Stimulated activated CD4-positive, alpha-beta T cell treated with anti-CD3 and anti-CD28 coated beads, Interleukin-4, amount 100 ng/mL, for 24 hours (primary cell): Measurements from ENCODE around the gene CPNE6.

Experiments used
- DNase-seq: peaks from one replicate; pipeline ENCODE4 v3.0.0-alpha.2; 2020

Gene CPNE6

DNA sequence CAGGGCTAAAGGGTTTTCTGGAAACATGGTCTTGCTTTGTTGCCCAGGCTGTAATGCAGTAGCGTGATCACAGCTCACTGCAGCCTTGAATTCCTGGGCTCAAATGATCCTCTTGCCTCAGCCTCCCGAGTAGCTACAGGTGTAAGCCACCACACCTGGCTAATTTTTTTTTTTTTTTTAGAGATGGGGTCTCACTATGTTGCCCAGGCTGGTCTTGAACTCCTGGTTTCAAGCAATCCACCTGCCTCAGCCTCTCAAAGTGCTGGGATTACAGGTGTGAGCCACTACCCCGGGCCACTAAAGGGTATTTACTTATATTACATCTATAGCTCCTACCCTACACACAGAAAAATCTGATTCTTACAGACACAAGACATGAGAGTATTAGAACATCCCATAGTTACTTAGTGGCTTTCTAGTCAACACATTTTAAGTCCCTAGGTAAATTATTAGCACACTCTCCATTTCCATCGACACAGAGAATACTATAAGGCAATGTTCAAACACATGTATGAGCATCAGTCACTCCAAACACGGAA lies 37.0 kb downstream of the CPNE6 start:
- DNase-seq, result no peak

DNA sequence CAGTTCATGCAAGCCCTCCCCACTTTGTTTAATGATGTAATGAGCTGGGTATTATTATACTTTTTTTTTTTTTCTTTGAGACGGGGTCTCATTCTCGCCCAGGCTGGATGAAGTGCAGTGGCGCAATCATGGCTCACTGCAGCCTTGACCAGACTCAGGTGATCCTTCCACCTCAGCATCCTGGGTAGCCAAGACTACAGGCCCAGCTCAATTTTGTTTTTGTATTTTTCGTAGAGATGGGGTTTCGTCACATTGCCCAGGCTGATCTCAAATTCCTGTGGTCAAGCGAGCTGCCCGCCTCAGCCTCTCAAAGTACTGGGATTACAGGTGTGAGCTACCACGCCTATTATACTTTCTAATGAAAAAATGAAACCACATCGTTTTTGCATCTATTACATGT lies 38.7 kb downstream of the CPNE6 start:
- no peak for DNase-seq

DNA sequence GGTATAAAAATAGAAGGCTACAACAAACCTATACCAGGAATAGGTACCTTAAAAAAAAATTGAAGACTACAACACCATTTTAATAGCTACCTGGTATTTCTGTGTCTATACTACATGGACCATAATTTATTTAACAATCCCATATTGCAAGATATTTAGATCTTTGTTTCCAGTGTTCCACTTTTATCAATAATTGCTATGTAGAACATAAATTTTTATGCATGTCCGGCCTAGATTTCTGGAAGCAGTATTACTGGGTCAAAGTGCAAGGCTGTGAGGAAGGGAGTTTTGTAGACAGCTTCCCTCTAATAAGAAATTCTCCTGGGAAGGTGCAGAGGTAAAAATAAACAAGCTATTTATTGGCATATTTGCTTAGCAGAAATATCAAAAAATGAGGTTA lies 39.2 kb downstream of the CPNE6 start:
- DNase-seq, result no peak

DNA sequence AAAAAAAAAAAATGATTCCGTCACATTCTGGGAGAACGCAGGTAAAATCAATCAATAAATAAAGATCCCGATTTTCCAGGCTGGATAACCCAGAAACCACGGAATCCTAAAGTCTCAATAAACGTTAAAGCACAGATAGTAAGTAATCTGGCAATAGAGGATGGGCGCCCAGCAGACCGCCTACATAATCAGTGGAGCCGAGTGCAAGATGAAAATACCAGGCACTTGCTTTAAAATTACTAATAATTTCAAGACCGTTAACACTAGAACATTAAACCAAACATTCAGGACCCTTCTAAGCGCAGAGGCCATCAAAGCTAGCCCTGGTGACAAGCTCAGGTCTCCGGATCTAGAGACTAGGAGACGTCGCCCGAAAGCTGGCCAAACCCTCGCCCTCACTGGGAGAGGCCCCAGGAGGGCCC lies 42.0 kb downstream of the CPNE6 start:
- no peak for DNase-seq

DNA sequence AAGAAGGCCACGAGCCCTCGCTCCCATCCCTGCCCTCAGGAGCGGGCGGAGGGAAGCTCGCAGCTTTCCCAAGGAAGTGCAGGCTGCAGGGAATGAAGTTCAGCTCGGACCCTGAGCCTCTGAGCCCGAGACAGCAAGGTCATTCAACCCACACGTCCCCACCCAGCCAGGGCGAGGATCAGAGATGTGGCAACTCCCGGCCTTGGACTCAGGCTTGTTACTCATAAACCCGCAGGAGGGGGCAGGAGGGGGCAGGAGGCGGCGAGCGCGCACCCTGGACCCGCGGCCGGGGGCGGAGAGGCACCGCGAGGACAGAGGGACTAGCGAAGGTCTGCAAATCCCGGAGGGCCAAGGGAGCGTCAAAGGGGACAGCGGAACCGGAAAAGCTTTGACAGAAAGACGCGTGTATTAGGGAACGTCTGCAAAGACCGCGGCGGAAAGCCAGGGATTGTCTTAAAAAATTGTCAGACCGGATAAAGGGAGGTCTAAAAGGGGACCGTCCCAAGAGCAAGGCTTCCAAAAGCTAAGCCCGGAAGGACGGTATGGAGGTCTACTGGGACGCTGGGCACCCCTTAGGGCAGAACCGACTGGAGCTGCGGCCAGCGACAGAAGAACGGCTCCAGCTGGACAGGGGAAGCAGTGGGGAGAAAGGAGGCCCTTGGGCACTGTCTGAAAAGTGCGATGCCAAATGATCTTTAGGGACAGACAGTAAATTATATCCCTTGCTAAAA lies 42.6 kb downstream of the CPNE6 start:
- DNase-seq, result peak; percentile 81

DNA sequence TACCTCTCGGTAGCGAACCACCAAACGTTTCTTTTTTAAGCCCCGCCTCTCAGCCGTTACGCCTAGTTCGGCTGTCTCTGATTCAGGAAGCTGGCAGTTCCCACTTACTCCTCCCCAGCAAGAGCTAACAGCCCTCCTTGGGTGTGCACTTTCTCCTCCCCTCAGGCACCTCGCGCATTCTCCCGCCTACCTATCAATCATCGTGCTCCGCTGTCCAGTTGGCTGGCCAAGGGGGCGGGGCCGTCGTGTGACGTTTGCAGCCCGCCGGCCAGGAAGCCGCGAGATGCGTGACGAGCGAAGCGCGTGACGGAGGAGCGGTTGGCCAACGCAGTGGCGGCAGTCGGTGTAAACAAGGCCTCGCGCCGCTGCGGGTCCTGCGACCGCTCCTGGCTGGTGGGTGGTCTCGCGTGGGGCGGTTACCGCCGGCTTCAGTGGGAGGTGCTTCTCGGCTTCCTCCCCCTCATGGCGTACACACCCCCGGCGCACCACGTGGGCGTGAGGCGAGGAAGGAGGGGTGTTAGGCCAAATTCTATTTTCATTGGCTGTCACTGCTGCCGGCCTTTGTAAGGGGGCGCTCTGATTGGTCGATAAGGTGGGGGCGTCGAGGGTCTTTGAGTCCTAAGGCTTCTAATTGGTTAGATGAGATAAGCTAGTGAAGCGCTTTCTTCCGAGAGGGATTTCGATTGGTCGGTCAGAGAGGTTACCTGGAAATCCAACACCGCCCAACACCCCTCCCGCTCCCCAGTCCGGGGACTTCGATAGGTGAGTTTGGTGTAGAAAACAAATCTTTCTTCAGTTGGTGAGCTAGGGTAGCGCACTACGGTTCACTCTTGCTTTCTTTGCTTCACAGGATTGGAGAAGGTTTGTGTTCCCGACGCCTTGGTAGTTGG lies 43.4 kb downstream of the CPNE6 start, which contains the start of the genes DCAF11 and NRL:
TSS of gene DCAF11 (plus strand) at position 246 of the 890 bp plus-strand sequence. CDS start 818 bp downstream, outside the sequence.
TSS of gene NRL (minus strand) at position 418 of the 890 bp plus-strand sequence. CDS start 32,101 bp downstream, outside the sequence.
- peak; percentile 98 for DNase-seq

DNA sequence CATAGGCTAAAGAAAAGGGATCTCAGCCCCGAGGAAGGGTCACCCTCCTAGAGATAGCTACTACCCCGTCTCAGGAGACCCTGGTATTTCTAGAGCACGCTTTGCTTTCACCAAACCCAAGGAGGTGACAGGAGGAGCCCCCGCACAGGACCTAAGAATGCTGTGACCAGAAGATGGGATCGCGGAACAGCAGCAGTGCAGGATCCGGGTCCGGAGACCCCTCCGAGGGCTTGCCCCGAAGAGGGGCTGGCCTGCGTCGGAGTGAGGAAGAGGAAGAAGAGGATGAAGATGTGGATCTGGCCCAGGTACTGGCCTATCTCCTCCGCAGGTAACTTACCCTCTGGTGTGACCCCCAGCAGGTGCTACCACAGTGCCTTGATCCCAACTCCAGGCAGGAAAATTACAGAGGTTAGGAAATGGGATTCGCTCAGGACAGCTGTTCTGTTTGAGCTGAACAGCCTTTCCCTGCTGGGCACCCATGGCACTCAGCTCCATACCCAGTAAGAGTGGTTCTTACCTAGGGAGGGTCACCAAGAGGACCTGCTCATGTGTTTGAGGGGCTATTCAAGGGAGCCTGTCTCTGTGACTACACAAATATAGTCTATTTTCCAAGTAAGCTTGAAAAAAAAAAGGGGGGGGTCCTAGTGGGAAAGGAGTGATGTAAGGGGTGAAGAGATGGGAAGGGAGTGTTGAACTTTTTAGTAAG lies 44.2 kb downstream of the CPNE6 start:
- no peak for DNase-seq

DNA sequence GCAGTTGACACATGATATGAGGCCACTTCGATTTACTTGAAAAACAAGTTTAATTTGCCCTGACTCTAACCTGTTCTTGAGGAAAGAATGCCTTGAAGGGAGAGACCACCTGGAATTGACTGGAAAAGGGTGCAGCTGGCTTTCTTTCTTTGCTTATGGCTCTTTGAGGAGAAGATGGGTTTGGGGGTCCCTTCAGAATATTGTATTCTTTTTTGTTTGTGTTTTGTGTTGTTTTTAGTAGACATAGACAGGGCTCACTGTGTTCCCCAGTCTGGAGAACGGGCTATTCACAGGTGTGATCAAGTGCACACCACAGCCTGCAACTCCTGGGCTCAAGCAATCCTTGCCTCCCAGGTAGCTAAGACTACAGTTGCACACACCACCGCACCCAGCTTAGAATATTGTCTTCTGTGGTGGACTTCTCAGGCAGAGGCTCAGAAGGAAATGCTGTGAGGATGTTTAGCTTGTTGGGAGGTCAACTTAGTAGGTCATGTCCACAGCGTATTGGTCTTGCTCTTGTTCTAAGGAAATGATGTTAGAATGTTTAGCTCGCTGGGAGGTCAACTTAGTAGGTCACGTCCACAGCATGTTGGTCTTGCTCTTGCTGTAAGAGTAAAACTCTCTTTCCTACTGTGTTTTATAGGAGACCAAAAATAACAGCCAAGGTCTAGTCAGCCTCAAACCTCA lies 44.9 kb downstream of the CPNE6 start:
- no peak for DNase-seq

DNA sequence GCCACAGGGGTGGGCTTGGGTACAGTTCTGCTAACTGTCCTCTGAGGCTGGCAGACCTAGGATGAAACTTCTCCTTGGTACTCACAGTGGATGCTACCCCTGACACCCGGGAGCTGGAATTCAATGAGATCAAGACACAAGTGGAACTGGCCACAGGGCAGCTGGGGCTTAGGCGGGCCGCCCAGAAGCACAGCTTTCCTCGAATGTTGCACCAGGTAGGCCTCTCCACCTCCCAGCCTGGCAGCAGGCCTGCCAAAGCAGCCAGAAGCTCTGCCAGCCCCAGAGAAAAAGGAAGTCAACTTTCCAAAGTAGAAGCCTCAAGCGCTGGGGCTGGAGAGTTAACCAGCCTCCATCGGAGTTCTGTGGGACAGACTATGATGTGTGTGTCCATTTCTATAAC lies 45.8 kb downstream of the CPNE6 start:
- DNase-seq, result no peak

DNA sequence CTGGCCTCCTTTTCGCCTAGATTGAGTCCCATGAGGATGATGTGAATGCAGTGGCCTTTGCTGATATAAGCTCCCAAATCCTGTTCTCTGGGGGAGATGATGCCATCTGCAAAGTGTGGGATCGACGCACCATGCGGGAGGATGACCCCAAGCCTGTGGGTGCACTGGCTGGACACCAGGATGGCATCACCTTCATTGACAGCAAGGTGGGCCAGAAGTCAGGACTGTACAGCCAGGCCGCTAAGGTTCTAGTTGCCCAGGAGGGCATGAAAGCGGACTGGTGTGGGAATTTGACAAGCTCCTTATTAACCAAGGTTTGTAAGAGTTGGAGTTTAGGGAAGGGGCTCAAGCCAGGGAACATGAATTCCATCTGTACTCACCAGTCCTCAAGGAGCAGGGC lies 48.3 kb downstream of the CPNE6 start:
- DNase-seq, result no peak

DNA sequence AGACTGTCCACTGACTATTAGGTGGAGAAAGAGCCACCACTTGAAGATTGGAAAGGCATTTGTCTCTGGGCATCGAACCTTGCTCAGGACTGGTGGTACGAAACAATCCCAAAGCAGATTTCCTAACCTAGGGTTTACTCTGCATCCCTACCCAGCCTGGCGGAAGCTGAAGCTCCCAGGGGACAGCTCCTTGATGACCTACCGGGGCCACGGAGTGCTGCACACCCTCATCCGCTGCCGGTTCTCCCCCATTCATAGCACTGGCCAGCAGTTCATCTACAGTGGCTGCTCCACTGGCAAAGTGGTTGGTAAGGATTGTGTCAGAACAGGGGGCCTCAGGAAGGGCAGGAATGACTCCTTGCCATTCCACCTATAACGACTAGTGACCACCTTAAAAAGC lies 49.8 kb downstream of the CPNE6 start:
- no peak for DNase-seq

DNA sequence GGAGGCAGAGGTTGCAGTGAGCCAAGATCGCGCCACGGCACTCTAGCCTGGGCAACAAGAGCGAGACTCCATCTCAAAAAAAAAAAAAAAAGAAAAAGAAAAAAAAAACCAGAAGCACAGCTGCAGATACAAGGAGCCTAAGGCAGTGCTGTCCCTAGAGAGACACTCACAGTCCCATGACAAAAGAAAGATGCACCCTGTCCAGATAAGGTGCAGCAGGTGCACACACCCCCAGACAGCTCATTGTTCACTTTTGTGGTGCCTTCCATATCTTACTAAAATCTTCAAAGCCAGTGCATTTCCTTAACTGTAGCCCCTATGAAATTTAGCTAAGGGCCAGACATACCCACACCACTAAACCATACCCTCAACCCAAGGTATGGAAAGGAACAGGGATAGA lies 51.1 kb downstream of the CPNE6 start:
- DNase-seq, result no peak

DNA sequence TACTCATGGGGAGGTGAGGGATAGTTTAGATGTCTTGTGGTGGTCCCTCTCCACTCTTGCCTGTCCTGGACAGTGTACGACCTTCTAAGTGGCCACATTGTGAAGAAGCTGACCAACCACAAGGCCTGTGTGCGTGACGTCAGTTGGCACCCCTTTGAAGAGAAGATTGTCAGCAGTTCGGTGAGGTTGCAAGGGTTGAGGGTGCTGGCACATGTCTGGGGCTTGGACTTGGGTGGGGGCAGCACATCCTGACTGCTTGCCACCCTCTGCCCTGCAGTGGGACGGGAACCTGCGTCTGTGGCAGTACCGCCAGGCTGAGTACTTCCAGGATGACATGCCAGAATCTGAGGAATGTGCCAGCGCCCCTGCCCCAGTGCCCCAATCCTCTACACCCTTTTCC lies 51.5 kb downstream of the CPNE6 start:
- no peak for DNase-seq

DNA sequence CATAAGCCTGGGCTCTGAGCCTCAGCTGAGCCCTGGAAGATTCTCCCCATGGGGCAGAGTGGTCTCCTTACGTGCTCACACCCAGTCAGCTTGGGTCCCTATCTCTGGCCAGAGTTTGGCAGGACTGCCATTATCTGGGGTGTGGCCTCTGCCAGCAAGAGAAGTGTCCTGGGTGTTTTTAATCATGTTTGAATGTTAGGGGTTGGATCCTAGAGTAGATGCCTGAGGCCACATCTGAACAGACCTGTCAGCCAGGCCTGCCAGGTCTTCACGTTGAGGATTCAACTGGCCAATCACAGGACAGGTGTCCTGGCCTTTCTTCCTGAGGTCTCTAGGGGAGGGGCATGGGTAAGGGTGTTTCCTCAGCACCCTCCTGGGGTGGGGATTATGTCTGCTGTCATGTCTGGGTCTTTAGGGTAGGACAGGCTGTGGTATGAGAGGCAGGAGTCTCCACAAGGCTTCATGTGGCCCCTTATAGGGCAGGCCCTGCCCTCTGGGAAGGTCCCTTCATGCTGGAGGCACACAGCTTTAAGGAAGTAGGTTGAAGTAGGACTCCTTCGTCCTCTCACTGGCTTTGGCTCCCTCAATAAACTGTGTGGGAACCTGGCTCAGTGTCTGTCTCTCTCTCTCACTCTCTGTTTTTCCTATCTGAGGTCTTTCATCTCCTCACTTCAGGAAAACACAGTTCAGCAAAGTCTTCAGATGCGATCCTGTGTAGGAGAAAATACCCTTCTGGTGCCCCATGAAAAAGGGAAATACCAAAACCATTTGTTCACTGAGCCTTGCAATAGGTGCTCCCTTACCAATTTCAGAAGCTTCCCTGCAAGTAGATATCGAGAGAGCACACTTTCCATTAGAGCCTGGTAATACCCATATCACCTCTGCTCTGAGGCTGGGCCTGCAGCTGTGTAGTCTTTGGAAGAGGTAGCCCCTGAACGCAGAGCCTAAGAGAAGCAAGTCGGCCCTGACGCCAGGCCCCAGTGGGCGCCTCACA lies 52.4 kb downstream of the CPNE6 start:
- no peak for DNase-seq

DNA sequence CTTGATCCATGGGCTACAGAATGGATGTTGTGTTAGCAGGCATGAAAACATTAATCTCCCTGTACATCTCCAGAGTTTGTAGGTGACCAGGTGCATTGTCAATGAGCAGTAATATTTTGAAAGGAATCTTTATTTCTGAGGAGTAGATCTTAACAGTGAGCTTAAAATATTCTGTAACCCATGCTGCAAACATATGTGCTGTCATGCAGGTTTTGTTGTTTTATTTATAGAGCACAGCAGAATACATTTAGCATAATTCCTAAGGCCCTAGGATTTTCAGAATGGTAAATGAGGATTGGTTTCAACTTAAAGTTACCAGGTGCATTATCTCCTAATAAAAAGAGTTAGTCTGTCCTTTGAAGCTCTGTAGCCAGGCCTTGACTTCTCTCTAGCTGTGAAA lies 55.6 kb downstream of the CPNE6 start:
- no peak for DNase-seq

DNA sequence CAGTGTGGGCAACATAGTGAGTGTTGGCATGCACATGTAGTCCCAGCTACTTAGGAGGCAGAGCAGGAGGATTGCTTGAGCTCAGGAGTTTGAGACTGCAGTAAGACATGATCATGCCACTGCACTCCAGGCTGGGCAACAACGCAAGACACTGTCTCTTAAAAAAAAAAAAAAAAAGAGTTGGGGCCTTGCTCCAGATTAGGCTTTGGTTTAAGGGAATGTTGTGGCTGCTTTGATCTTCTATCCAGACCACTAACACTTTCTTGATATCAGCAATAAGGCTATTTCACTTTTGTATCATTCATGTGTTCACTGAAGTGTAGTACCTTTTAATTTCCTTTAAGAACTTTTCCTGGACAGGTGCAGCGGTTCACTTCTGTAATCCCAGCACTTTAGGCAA lies 56.3 kb downstream of the CPNE6 start:
- no peak for DNase-seq
